Gastrocnemius medialis (tissue), 4 donors: ENCODE results near the gene KLK8. TPM values are rescaled to one million over a fixed set of nuclear protein-coding genes. Genes with fewer than 3 reads are reported as not detected.

Experiments
- ATAC-seq, 2 donors: fragments of 150-250 bp; one replicate each; pipeline ENCODE4 v1.9.1; 2016
- DNase-seq, 2 donors: peaks; one replicate each; pipeline ENCODE4 v3.0.0-alpha.2; 2019
- H3K27ac ChIP-seq, 4 donors: fragments of 200-600 bp; sonication (generic); 1 replicate in 1 of 4; 2 replicates in 3 of 4; pipeline ENCODE4 v1.5.1; 2016 to 2018; ENCODE audit warnings: mild to moderate bottlenecking in 2 of 4, moderate library complexity in 1 of 4
- H3K27me3 ChIP-seq, 3 donors: fragments of 200-600 bp; sonication (generic) in 2 of 3; 1 replicate in 1 of 3; 2 replicates in 2 of 3; pipeline versions ENCODE4 v1.5.1 to v1.6.0; 2016 to 2019; ENCODE audit warnings: mild to moderate bottlenecking in 1 of 3, moderate library complexity in 1 of 3
- H3K36me3 ChIP-seq, 2 donors: fragments of 200-600 bp; sonication (generic) in 1 of 2; one replicate each; pipeline ENCODE4 v1.5.1; 2017 to 2018
- H3K4me1 ChIP-seq, 2 donors: fragments of 200-600 bp; sonication (generic) in 1 of 2; one replicate each; pipeline ENCODE4 v1.5.1; 2016 to 2017; ENCODE audit warnings: mild to moderate bottlenecking in 2 of 2
- H3K4me3 ChIP-seq, 4 donors: fragments of 200-600 bp; sonication (generic) in 3 of 4; 1 replicate in 1 of 4; 2 replicates in 3 of 4; pipeline ENCODE4 v1.5.1; 2016 to 2019; ENCODE audit warnings: mild to moderate bottlenecking in 2 of 4
- H3K9me3 ChIP-seq, 3 donors: fragments of 200-600 bp; sonication (generic) in 2 of 3; 1 replicate in 1 of 3; 2 replicates in 2 of 3; pipeline ENCODE4 v1.5.1; 2016 to 2019
- POLR2A ChIP-seq, 2 donors: fragments of 450-650 bp; IDR thresholded peaks; one replicate each; pipeline ENCODE4 v1.6.1; 2017; ENCODE audit warnings: antibody characterized with exemption in 2 of 2, mild to moderate bottlenecking in 2 of 2, moderate library complexity in 2 of 2
- in situ Hi-C, 4 donors: fragments of 200-750 bp; cut with MboI; loops; one replicate each; pipeline versions ENCODE4 v1.15.0 to v1.8.0; 2017; ENCODE audit warnings: low sequenced_read_pairs in 4 of 4
- intact Hi-C: fragments of 100-400 bp; cut with DNase I; formaldehyde crosslinking; loops from one replicate; pipeline ENCODE4 v1.15.1; 2023; ENCODE audit warnings: low total_unique reads
- total RNA-seq, 4 donors: library from RNA; depleted of rRNA; stranded (reverse); fragments of >200 nt; gene quantifications; one replicate each; pipeline versions ENCODE4 v1.1.0 to v1.2.3, GENCODE V29; 2016
- TF ChIP-seq, protein P1 (sequence below), 5 experiments: fragments of 450-650 bp in 3 of 5; fragments of 200-600 bp in 2 of 5; sonication (generic) in 2 of 5; IDR thresholded peaks in 4 of 5; conservative IDR thresholded peaks in 1 of 5; 1 replicate in 4 of 5; 2 replicates in 1 of 5; pipeline ENCODE4 v1.5.1; 2016 to 2019; ENCODE audit warnings: antibody characterized with exemption in 5 of 5, mild to moderate bottlenecking in 3 of 5, moderate library complexity in 3 of 5

The KLK8 gene
- total RNA-seq, 4 donors from 2014 or later = not detected

DNA sequence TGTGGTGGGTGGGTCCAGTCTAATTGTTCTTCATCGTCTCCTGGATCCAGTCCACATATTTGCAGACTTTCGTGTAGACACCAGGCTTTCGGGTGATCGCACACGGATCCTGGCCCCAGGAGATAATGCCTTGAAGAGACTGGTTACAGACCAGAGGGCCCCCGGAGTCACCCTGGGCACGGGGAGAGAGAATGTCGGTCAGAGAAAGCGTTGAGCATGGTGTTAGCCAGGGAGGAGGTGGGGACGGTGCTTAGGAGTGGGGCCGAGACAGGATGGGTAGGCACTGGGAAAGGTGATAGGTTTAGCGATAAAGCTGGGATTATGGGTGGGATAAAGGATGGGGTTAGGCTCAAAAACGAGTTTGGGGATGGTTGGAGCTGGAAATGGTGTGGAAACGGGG is 21.1 kb upstream of the KLK8 start:
- ATAC-seq (no peak), DNase-seq (no peak)
- intact Hi-C loops (no loop called here), in situ Hi-C loops (no loop called here)
- Histone ChIP-seq H3K27me3 (peaks cover 11 to 21% (median 19%) of the 10 kb centered on the region in 3 donors), H3K4me1 (no peaks in the 10 kb centered on the region), H3K27ac (no peak overlapping the region), H3K36me3 (no peaks in the 10 kb centered on the region), H3K9me3 (no peaks in the 10 kb centered on the region), H3K4me3 (no peak overlapping the region)
- TF ChIP-seq, protein P1, sequence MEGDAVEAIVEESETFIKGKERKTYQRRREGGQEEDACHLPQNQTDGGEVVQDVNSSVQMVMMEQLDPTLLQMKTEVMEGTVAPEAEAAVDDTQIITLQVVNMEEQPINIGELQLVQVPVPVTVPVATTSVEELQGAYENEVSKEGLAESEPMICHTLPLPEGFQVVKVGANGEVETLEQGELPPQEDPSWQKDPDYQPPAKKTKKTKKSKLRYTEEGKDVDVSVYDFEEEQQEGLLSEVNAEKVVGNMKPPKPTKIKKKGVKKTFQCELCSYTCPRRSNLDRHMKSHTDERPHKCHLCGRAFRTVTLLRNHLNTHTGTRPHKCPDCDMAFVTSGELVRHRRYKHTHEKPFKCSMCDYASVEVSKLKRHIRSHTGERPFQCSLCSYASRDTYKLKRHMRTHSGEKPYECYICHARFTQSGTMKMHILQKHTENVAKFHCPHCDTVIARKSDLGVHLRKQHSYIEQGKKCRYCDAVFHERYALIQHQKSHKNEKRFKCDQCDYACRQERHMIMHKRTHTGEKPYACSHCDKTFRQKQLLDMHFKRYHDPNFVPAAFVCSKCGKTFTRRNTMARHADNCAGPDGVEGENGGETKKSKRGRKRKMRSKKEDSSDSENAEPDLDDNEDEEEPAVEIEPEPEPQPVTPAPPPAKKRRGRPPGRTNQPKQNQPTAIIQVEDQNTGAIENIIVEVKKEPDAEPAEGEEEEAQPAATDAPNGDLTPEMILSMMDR (IDR thresholded peaks at IDR 0.05 in 4 of 5, conservative IDR thresholded peaks at IDR 0.05 in 1 of 5) = no peak
- no peak for TF ChIP-seq POLR2A (IDR thresholded peaks at IDR 0.05)

DNA sequence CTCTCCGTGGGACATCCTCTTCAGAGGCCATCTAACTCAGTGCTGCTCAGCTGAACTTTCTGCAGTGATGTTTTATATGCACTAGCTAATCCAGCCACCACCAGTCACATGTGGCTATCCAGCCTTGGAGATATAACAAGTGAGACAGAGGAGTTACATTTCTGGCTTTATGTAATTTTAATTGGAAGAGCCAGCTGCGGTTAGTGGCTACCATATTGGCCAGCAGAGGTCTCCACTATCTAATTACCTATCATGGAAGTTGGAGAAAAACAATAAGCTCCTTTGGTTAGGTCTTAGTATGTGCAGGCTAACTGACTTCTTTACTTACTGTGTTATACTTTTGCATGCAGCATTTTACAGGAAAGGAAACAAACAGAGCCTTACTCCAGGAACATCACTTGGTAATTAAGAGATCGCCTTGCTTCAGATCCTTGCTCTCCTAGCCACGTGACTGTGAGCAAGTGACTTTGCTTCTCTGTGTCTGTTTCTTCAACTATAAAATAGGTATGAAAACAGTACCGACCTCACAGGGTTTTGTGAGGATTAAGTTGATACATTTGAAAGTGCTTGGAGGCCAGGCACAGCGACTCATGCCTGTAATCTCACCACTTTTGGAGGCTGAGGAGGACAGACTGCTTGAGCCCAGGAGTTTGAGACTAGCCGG is 19.7 kb upstream of the KLK8 start:
- Histone ChIP-seq H3K27me3 (peaks cover 22 to 34% (median 32%) of the 10 kb centered on the region in 3 donors), H3K9me3 (no peaks in the 10 kb centered on the region), H3K27ac (no peak overlapping the region), H3K36me3 (no peaks in the 10 kb centered on the region), H3K4me3 (no peak overlapping the region), H3K4me1 (no peaks in the 10 kb centered on the region)
- DNase-seq (no peak), ATAC-seq (no peak)
- TF ChIP-seq, protein P1 (IDR thresholded peaks at IDR 0.05 in 4 of 5, conservative IDR thresholded peaks at IDR 0.05 in 1 of 5) = peak in 3 of 5 experiments; percentile 3 to 44 (median 26)
- TF ChIP-seq POLR2A (IDR thresholded peaks at IDR 0.05) = no peak
- intact Hi-C loops (no loop called here), in situ Hi-C loops (no loop called here)

DNA sequence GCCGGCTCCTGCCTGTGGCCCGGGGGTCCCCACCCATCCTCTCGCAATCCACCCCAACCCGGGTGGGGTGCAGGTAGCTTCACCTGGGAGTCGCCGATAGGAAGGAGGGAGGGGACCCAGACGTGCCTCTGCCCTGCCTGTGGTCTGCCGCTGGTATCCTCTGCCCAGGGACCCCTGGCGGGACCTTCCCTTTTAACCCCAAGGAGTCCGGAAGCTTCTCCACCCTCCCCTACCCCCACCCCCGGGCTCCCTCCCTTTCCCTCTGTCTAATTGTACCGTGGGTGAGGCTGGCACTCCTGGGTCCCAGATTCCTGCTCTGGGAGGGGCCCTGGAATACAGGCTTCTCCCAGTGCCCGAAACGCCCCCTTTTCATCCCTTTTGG is 18.1 kb upstream of the KLK8 start, which contains the start of gene KLK10:
Gene KLK10 (minus strand): TSS at position 166 of the 382 bp plus-strand sequence. CDS start 579 bp downstream, outside the sequence.
- no peaks in the 10 kb centered on the region for H3K4me1 ChIP-seq
- H3K27ac ChIP-seq = no peak within 1 kb of the TSS
- peaks cover 29 to 43% (median 42%) of the 10 kb centered on the region in 3 donors for H3K27me3 ChIP-seq
- H3K4me3 ChIP-seq = peak within 1 kb of the TSS in 3 of 4 donors; percentile 16 to 28 (median 27)
- intact Hi-C loops (no loop called here), in situ Hi-C loops (no loop called here)
- DNase-seq = no peak
- no peak for TF ChIP-seq POLR2A (IDR thresholded peaks at IDR 0.05)
- TF ChIP-seq, protein P1 (IDR thresholded peaks at IDR 0.05 in 4 of 5, conservative IDR thresholded peaks at IDR 0.05 in 1 of 5) = no peak
- H3K36me3 ChIP-seq = no peaks in the 10 kb centered on the region
- no peak for ATAC-seq
- no peaks in the 10 kb centered on the region for H3K9me3 ChIP-seq

DNA sequence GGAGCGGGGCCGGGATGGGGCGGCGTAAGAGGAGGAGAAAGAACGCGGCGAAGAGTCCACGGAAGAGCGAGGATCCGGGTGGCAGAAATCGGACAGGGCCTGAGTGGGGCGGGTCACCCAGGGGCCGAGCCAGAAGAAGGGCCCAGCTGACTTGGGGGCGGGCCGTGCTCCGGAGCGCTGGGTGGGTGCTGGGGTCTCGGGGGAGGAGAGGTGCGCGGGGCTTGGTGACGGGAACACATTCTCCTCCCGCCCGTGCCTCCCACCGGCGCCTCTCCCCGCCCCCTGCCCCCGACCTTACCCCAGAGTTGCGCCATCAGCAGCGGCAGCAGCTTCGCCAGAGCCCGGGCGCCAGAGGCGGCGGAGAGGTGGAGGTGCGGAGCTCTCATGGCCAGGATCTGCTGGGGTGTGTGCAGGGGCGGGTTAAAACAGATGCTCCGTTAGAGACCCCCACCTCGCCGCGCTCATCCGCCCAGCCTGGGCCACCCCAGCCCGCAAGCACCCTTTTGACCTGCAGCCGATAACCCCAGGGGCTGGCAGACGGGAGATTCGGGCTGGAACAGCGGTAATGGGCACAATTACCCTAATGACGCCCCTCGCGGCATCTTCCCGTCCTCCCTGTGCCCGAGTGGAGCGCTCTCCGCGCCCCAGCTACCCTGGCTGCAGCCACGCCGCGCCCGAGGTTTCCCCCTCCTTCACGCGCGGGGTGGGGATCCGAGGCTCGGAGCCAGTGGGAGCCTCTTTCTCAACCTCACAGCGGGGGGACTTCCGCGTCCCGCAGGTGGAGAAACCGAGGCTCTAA is 17.5 kb upstream of the KLK8 start:
- TF ChIP-seq, protein P1 (IDR thresholded peaks at IDR 0.05 in 4 of 5, conservative IDR thresholded peaks at IDR 0.05 in 1 of 5) = no peak
- TF ChIP-seq POLR2A (IDR thresholded peaks at IDR 0.05) = no peak
- H3K36me3 ChIP-seq = no peaks in the 10 kb centered on the region
- peak overlapping the region in 3 of 4 donors; percentile 16 to 28 (median 27) for H3K4me3 ChIP-seq
- in situ Hi-C loops = no loop called here
- no peaks in the 10 kb centered on the region for H3K4me1 ChIP-seq
- intact Hi-C loops = no loop called here
- DNase-seq (no peak), ATAC-seq (no peak)
- H3K9me3 ChIP-seq = no peaks in the 10 kb centered on the region
- H3K27ac ChIP-seq = no peak overlapping the region
- H3K27me3 ChIP-seq = peaks cover 28 to 43% (median 42%) of the 10 kb centered on the region in 3 donors
